Mesenchymal stem cell (in vitro differentiated cells and primary cell): Measurements from ENCODE around the gene HOMER1.

ENCODE experiments used
- DNase-seq: peaks from one replicate; pipeline ENCODE4 v3.0.0-alpha.2; 2013
- H2AFZ ChIP-seq: one replicate; pipeline ENCODE4 v1.6.1; 2013; ENCODE audit warnings: low read depth, mild to moderate bottlenecking, control low read depth, inconsistent platforms, low read length, moderate library complexity
- H2AK5ac ChIP-seq: 2 replicates; pipeline ENCODE4 v1.6.1; 2013; ENCODE audit warnings: low read length, moderate library complexity, mild to moderate bottlenecking, inconsistent platforms; ENCODE audit not compliant: severe bottlenecking
- H2BK120ac ChIP-seq: one replicate; pipeline ENCODE4 v1.6.1; 2013; ENCODE audit warnings: low read depth, mild to moderate bottlenecking, inconsistent platforms, low read length, moderate library complexity
- H2BK12ac ChIP-seq, 2 experiments: one replicate each; pipeline ENCODE4 v1.6.1; 2013; ENCODE audit warnings: inconsistent platforms in 2 of 2, low read length in 2 of 2, mild to moderate bottlenecking in 2 of 2, moderate library complexity in 2 of 2, control low read depth in 1 of 2
- H2BK15ac ChIP-seq: one replicate; pipeline ENCODE4 v1.6.1; 2013; ENCODE audit warnings: mild to moderate bottlenecking, low read depth, inconsistent platforms; ENCODE audit not compliant: poor library complexity, severe bottlenecking
- H2BK5ac ChIP-seq: 2 replicates; pipeline ENCODE4 v1.6.1; 2013; ENCODE audit warnings: low read depth, mild to moderate bottlenecking, low read length, control low read depth, inconsistent platforms; ENCODE audit not compliant: poor library complexity, severe bottlenecking
- H3K14ac ChIP-seq, 2 experiments: one replicate each; pipeline ENCODE4 v1.6.1; 2013; ENCODE audit warnings: inconsistent platforms in 2 of 2, low read length in 2 of 2, control low read depth in 1 of 2, mild to moderate bottlenecking in 1 of 2, moderate library complexity in 1 of 2
- H3K18ac ChIP-seq, 2 experiments: one replicate each; pipeline ENCODE4 v1.6.1; 2013; ENCODE audit warnings: inconsistent platforms in 2 of 2, low read length in 2 of 2, control low read depth in 1 of 2, low read depth in 1 of 2, mild to moderate bottlenecking in 1 of 2
- H3K23ac ChIP-seq, 2 experiments: one replicate each; pipeline ENCODE4 v1.6.1; 2013; ENCODE audit warnings: inconsistent platforms in 2 of 2, low read length in 2 of 2, mild to moderate bottlenecking in 2 of 2, moderate library complexity in 2 of 2, control low read depth in 1 of 2
- H3K27ac ChIP-seq: 2 replicates; pipeline ENCODE4 v1.5.1; 2013; ENCODE audit warnings: mild to moderate bottlenecking, moderate library complexity, low read length, control low read depth, inconsistent platforms; ENCODE audit not compliant: poor library complexity, severe bottlenecking
- H3K27me3 ChIP-seq, 2 experiments: 2 replicates each; pipeline versions ENCODE4 v1.6.1 to v1.7.0; 2013; ENCODE audit warnings: low read length in 2 of 2, mild to moderate bottlenecking in 2 of 2, moderate library complexity in 2 of 2, control low read depth in 1 of 2, inconsistent platforms in 1 of 2; ENCODE audit not compliant: control insufficient read depth in 1 of 2, insufficient read depth in 1 of 2
- H3K36me3 ChIP-seq, 2 experiments: 2 replicates each; pipeline versions ENCODE4 v1.6.1 to v1.7.0; 2013; ENCODE audit warnings: low read length in 2 of 2, control low read depth in 1 of 2, inconsistent platforms in 1 of 2, low read depth in 1 of 2, mild to moderate bottlenecking in 1 of 2; ENCODE audit not compliant: insufficient read depth in 2 of 2, control insufficient read depth in 1 of 2
- H3K4ac ChIP-seq, 2 experiments: one replicate each; pipeline ENCODE4 v1.6.1; 2013; ENCODE audit warnings: inconsistent platforms in 2 of 2, low read length in 2 of 2, mild to moderate bottlenecking in 2 of 2, moderate library complexity in 2 of 2, control low read depth in 1 of 2, low read depth in 1 of 2
- H3K4me1 ChIP-seq: 2 replicates; pipeline ENCODE4 v1.6.1; 2013; ENCODE audit warnings: low read depth, low read length, control low read depth; ENCODE audit not compliant: control insufficient read depth, insufficient read depth
- H3K4me2 ChIP-seq: 2 replicates; pipeline ENCODE4 v1.6.1; 2013; ENCODE audit warnings: low read length, mild to moderate bottlenecking, inconsistent platforms; ENCODE audit not compliant: poor library complexity, severe bottlenecking
- H3K4me3 ChIP-seq, 2 experiments: 2 replicates each; pipeline versions ENCODE4 v1.5.1 to v1.7.0; 2013; ENCODE audit warnings: low read length in 2 of 2, mild to moderate bottlenecking in 2 of 2, control low read depth in 1 of 2, low read depth in 1 of 2; ENCODE audit not compliant: insufficient read depth in 1 of 2
- H3K79me1 ChIP-seq: replicated peaks from 2 replicates; pipeline ENCODE4 v1.6.1; 2013; ENCODE audit warnings: mild to moderate bottlenecking, control low read depth, low read length, inconsistent platforms; ENCODE audit not compliant: poor library complexity, severe bottlenecking
- H3K9ac ChIP-seq: 2 replicates; pipeline ENCODE4 v1.7.0; 2013; ENCODE audit warnings: mild to moderate bottlenecking, low read length, moderate library complexity
- H3K9me3 ChIP-seq: 2 replicates; pipeline ENCODE4 v1.7.0; 2013; ENCODE audit warnings: mild to moderate bottlenecking, low read length; ENCODE audit not compliant: control insufficient read depth
- H4K8ac ChIP-seq: one replicate; pipeline ENCODE4 v1.6.1; 2013; ENCODE audit warnings: inconsistent platforms, mild to moderate bottlenecking, low read length, moderate library complexity
- H4K91ac ChIP-seq: one replicate; pipeline ENCODE4 v1.6.1; 2013; ENCODE audit warnings: mild to moderate bottlenecking, low read length, inconsistent platforms
- WGBS: methylation state at CpG from one replicate; pipeline ENCODE4 v1.1.7; 2013; ENCODE audit warnings: mixed read lengths; 5-methylcytosine and 5-hydroxymethylcytosine counted together

The HOMER1 gene

DNA sequence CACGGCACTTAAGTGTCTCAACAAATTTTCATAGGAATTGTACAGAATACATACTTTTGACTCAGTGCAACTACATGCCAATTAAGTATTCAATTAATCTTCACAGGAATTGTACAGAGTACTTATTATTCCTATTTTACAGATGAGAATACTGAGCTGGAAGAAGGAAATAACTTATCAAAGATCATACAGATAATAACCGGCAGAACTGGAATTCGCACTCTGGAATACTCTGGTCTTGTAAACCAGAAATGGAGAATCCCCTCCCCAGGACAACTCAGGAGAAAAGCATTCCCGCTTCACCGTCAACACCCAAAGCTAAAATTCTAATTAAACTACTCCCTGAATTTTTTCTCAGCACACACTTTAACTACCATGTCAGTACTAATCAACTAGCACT is 112.7 kb downstream of the HOMER1 start:
- DNase-seq, result no peak
- Histone ChIP-seq H2AFZ (no peak overlapping the region), H3K36me3 (peaks cover 0 to 2% of the 10 kb centered on the region in 2 experiments), H3K79me1 (no peaks in the 10 kb centered on the region), H3K4me1 (peaks cover 2% of the 10 kb centered on the region), H2BK5ac (no peak overlapping the region), H4K8ac (no peak overlapping the region), H2BK15ac (no peak overlapping the region), H3K18ac (no peak overlapping the region), H3K4me2 (no peak overlapping the region), H2BK12ac (no peak overlapping the region), H3K27ac (no peak overlapping the region), H3K4me3 (no peak overlapping the region), H3K4ac (no peak overlapping the region), H3K9me3 (no peaks in the 10 kb centered on the region), H4K91ac (no peak overlapping the region), H3K9ac (no peak overlapping the region), H2AK5ac (no peak overlapping the region), H3K23ac (no peak overlapping the region), H3K27me3 (no peaks in the 10 kb centered on the region), H3K14ac (no peak overlapping the region), H2BK120ac (no peak overlapping the region)
- WGBS, result 91% methylated on average over 5 of the region's 5 CpGs

DNA sequence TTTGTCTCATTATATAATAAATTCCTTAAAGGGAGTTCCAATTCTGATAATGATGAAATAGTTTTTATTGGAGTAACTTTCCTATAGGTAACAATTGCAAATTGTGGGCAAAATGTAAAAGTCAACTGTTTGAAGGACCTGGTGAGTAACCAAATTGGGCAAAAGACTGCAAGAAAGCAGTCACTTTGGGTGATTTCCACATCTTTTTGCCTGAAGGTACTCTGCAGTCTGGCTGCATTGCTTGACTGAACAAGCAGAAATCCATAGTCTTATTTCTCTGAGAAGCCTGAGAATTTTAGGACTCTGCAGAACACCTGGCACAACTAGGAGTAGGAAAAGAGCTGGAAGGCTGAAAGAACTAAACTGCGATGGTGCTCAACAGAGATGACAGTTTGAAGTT is 114.9 kb downstream of the HOMER1 start:
- Histone ChIP-seq H3K36me3 (peaks cover 0 to 13% of the 10 kb centered on the region in 2 experiments), H2BK5ac (no peak overlapping the region), H3K4ac (no peak overlapping the region), H4K91ac (no peak overlapping the region), H3K27ac (no peak overlapping the region), H3K18ac (no peak overlapping the region), H2BK15ac (no peak overlapping the region), H3K23ac (no peak overlapping the region), H2AK5ac (no peak overlapping the region), H4K8ac (no peak overlapping the region), H3K79me1 (no peaks in the 10 kb centered on the region), H2BK120ac (no peak overlapping the region), H2AFZ (no peak overlapping the region), H3K9ac (no peak overlapping the region), H3K27me3 (no peaks in the 10 kb centered on the region), H3K4me2 (no peak overlapping the region), H3K14ac (no peak overlapping the region), H3K4me3 (no peak overlapping the region), H3K9me3 (no peaks in the 10 kb centered on the region), H2BK12ac (no peak overlapping the region), H3K4me1 (peaks cover 2% of the 10 kb centered on the region)
- 94% methylated on average over 1 of the region's 1 CpG for WGBS
- DNase-seq, result no peak

DNA sequence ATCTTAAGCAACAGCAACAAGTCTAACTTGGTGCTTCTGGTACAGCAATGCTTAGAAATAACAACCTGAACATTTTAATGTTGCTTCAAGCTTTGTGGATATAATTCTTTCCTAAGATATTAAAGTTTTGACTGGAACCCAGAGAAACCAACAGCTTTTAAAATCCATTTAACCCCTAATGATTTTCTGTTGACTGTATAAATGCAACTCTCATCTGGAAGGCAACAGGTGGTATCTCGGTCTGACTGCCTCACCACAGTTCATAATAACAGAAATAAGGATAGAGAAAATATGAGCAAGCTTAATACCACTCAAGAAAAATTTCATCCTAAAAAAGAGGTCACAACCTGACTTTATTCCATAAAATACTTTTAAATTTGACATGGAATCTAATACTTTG is 116.9 kb downstream of the HOMER1 start:
- Histone ChIP-seq H2AFZ (no peak overlapping the region), H3K18ac (no peak overlapping the region), H3K79me1 (no peaks in the 10 kb centered on the region), H3K27ac (no peak overlapping the region), H4K8ac (no peak overlapping the region), H4K91ac (no peak overlapping the region), H3K14ac (no peak overlapping the region), H3K27me3 (no peaks in the 10 kb centered on the region), H2BK120ac (no peak overlapping the region), H3K4me1 (peaks cover 2% of the 10 kb centered on the region), H3K9me3 (no peaks in the 10 kb centered on the region), H3K4me2 (no peak overlapping the region), H3K4me3 (no peak overlapping the region), H3K4ac (no peak overlapping the region), H2BK15ac (no peak overlapping the region), H3K9ac (no peak overlapping the region), H3K36me3 (peaks cover 0 to 13% of the 10 kb centered on the region in 2 experiments), H3K23ac (no peak overlapping the region), H2BK5ac (no peak overlapping the region), H2AK5ac (no peak overlapping the region), H2BK12ac (no peak overlapping the region)
- no CpG with 5 or more reads among the region's 1 CpG for WGBS
- DNase-seq, result no peak

DNA sequence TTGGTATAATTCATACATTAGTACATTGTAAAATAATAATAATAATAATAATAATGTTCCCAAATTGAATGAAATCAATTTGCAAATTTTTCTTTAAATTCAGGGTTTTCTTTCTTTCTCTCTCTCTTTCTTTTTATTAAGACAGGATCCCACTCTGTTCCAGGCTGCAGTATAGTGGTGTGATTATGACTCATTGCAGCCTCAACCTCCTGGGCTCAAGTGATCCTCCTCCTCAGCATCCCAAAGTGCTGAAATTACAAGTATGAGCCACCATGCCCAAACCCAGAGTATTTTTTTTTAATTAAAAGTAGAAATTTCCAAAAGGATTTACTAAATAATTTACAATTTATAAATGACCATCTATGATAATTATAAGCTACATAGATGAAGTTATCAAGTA is 117.7 kb downstream of the HOMER1 start:
- H3K23ac ChIP-seq, result no peak overlapping the region
- DNase-seq, result no peak
- no peaks in the 10 kb centered on the region for H3K9me3 ChIP-seq
- no peak overlapping the region for H2AFZ ChIP-seq
- H3K18ac ChIP-seq, result no peak overlapping the region
- no peak overlapping the region for H3K9ac ChIP-seq
- no peak overlapping the region for H4K91ac ChIP-seq
- H3K4me2 ChIP-seq, result no peak overlapping the region
- H4K8ac ChIP-seq, result no peak overlapping the region
- H2AK5ac ChIP-seq, result no peak overlapping the region
- no peaks in the 10 kb centered on the region for H3K79me1 ChIP-seq
- H3K27ac ChIP-seq, result no peak overlapping the region
- no peak overlapping the region for H3K4ac ChIP-seq
- H3K36me3 ChIP-seq, result peaks cover 0 to 11% of the 10 kb centered on the region in 2 experiments
- no peak overlapping the region for H2BK15ac ChIP-seq
- no peak overlapping the region for H2BK5ac ChIP-seq
- no peak overlapping the region for H2BK120ac ChIP-seq
- H3K4me1 ChIP-seq, result peaks cover 2% of the 10 kb centered on the region
- no peak overlapping the region for H2BK12ac ChIP-seq
- H3K14ac ChIP-seq, result no peak overlapping the region
- H3K4me3 ChIP-seq, result no peak overlapping the region
- H3K27me3 ChIP-seq, result no peaks in the 10 kb centered on the region
